GM19099 (cell line): ENCODE data around the gene IKZF1.

ENCODE experiments used
- POLR2A ChIP-seq: IDR thresholded peaks from 3 replicates; pipeline ENCODE4 v1.6.1; 2011; ENCODE audit warnings: low read depth; ENCODE audit not compliant: insufficient read length; ENCODE audit errors: extremely low read depth

The IKZF1 gene

DNA sequence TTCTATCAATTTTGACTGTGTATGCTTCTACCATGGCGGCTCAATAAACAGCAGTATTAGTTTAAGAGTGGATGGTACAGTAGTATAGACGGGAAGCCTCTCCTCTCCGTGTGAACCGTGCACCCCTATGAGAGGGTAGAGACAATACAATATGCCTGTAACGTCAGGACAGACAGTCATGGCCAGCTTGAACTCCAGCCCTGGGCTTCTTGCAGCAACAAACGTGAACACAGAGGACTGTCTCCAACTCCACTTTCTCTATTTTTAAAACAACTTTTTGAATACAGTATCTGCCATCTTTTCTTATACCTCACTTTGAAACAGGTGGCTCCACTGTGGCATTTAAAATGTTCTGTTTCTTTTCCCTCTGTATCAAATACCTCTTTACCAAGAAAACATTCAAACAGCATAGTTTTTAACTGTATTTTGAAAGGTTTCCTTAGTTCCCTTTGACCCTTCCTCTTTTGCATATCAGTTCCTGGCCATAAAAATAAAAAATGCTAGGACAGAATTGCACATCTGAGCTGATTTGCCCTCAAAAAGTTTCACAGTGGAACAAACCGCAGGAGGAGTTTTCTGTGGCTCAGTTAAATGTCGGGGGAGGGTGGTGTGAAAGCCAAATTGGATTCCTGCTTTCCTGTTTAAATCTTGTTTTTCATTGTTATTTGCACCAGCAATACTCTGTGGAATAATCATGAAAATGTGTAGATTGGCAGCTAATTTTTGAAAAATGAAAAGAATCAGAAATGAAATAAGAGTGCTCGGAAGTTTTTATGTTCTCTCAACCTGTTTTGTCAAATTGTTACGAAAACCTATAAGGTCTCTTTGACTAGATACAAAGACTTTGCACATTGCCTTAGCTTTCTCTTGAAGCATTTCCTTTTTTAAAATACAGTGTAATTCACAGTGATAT, 8.0 kb downstream of the IKZF1 start:
- TF ChIP-seq POLR2A: no peak

DNA sequence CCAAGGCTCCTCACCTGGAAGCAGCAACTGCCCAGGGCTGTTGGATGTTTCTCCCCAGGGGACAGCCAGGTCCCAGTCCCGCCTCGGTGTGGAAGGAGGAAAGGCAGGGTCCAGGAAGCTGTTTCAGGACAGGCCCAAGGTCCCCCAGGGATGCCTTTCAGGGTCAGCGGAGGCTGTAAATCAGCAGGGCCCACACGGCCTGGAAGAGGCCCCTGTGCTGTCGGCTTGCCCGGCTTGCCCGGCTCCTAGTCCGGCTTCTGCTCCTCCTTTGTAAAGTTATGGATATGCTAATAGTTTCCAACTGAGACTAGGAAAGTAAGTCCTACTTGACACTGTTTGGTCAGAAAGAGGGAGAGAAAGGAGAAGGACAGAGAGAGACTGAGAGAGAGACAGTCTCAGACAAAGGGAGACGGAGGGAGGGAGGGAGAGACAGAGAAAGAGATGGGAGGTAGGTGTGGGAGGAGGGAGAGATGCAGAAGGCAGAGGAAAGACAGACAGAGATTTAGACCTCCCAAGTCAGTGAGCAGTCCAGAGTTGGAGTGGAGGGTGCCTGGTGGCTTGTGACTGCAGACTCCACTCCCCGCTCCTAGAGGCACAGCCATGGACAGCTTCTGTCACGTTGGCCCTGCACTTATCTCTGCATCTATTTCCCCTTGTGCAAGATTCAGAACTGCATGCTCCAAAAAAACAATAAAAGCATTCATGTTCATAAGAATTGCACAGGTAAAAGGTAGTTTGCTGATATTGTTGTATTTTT, 10.5 kb downstream of the IKZF1 start:
- no peak for TF ChIP-seq POLR2A

DNA sequence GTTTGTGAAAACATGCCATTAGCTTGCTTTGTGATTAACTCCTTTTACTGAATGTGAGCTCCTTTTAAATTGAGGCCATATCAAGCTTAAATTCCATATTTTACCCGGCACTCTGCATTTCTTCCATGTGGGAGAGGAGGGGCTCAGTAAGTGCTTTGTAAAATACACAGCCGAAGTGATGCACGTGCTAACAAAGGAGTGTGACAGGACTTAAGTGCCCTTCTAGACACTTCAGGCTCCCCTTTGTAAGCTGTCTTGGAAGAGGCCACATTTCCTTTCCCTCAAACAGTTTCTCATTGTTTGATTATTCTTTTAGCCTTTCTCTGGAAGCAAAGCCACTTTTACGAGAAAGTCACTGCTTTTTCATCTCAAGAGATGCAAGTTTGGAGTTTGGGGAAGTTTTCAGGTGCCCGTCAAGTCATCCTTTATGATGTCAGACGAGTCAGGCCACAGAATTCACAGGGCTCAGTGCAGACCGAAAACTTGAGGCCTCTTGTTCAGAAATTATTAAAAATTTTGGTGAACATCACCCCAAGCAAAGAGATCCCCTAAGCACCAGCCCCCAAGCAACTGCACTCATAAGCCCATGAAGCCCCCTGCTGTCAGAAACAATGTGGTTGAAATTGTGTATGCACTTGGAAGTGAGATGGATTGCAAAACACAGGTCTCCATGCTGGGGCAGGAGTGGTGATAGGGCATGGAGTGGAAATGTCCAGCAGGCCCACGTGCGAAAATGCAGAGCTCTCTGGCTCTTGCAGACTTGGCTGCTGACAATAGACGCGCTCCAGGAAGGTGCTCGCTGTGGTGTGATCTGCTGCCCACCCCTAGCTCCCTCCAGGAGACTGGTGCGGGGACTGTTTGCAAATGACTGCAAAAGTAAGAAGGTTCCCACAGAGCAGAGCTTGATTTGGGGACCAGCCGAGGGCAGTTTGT, 11.5 kb downstream of the IKZF1 start:
- TF ChIP-seq POLR2A: no peak

DNA sequence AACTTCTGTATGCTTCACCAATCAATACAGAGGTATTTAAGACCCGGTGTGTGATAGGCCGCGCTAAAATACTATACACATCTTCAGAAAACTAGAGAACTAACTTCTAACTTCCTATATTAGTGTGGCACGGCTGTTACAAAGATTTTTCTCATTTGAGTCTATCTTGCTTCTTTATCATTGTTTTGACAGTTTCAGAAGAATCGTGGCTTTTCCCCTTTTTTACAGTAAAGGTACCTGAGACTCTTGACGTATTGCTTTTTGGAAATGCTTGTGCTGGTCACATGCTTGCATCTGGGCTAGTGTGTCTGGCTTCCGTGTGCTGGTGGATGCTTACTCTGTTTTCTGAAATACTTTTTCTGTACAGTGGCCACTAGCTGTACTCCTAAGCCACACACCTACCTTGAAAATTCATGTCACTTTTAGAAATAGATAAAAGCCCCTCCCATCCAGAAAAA, 12.7 kb downstream of the IKZF1 start:
- no peak for TF ChIP-seq POLR2A

DNA sequence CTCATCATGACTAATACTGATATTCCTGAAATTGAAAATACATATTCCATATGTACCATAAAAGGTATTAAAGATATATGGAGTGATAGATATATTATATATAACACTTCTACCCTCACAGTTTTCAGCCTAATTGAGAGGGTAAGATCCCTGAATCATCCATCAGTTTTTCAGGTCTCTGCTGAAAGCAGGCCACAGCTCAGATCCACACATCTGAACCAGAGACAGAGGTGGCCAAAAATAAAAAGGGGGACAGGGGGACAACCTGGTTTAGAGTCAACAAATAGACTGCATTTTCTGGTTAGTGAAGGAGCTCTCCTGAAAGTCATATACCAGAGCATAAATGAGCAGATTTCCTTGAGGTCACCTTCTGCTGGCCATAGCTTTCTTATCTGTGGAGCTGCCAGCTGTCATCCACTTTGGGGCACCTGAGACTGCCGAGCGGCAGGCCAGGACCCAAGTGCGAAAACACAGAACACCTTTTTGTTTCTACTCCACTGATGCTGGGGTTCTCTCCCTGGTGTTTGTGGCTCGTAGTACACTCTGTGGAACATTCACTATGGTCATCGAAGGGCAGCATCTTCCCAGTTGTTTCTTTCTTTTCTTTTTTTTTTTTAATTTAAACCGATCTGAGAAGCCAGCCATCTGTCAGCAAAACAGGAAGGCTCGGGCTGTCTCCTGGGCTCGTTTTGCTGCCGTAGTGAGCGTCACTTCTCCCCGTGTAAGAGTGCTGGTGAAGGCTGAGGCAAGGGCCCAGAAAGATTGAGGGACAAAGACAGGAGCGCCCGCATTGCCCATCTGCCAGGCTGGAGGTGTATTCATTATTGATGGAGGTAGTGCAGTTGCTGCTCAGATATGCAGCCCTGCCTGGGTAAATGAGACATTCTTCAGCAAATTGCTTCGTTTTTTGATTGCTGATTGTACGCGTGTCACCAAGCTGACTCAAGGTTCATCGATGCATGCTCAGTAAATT, 13.5 kb downstream of the IKZF1 start:
- no peak for TF ChIP-seq POLR2A

DNA sequence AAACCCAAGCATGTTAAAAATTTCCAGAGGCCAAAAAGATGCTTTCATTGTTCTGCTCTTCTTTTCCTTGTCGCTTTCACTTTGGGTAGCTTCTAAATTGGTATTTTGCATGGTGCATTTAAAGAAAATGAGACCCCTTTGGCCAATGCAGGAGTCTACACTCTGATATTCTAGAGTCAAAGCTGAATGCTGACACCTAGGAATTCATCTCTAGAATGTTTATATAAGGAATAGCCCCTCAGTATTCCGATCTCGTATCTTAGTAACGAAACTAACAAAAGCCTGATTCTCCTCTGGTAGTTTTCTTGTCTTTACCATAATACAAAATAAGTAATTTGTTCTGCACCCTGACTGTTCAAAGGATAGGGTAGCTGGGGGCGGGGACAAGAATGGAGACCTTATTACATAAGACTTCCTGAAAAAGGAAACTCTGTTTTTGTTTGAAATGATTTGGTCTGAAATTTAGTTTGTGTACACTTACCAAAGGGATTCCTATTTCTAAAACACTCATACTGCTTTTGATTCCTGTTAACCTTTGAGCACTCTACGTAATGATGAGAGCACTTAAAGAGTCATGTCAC, 17.1 kb downstream of the IKZF1 start:
- no peak for TF ChIP-seq POLR2A

DNA sequence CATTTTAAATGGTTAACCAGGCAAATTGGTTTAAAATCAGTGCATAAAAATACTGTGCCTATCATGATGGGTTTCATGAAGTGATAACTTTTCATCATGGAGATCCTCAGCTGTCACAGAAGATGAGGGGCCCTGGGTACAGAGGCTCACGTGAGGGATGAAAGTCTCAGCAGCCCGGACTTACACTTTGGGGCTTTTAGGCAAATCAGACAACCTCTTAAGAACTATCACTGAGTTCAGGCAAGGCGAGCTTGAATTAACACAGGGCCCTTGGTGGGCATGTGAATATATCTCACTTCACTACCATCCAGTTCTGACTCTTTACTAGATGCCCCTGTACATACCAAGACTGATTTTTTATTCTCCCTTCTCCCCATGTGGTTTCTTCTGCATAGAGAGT, 19.6 kb downstream of the IKZF1 start:
- no peak for TF ChIP-seq POLR2A

DNA sequence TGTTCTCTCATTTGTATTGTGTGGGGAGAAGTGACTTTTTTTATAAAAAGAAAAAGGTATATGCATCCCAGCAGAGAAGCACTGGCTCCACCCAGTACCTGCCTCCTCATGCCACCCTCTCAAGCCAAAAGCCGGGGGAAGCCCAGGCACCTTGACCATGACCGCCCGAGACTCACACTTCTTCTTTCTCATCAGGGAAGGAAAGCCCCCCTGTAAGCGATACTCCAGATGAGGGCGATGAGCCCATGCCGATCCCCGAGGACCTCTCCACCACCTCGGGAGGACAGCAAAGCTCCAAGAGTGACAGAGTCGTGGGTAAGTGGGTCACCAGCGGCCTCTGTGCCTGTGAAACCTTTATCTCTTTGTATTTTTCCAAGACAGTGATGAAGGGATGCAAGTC, 22.9 kb downstream of the IKZF1 start:
- TF ChIP-seq POLR2A: no peak

DNA sequence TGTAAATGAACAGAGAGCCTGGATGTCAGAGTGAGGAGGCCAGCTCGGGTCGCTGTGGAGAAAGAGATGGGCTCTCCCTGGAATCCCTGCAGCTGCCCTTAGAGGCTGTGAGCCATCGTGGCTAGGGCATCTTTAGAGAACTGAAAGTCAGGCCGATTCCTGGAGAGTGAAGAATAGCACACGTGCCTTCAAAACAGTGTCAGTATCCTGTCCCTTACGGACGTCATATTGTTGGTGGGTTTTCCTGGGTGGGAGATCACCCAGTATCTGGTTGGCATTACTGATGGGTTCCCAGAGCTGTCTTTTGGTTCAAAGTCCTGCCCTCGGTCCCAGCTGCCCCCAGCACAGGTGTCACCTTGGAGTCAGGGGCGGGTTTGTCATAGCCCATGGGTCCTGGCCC, 25.3 kb downstream of the IKZF1 start:
- TF ChIP-seq POLR2A: no peak

DNA sequence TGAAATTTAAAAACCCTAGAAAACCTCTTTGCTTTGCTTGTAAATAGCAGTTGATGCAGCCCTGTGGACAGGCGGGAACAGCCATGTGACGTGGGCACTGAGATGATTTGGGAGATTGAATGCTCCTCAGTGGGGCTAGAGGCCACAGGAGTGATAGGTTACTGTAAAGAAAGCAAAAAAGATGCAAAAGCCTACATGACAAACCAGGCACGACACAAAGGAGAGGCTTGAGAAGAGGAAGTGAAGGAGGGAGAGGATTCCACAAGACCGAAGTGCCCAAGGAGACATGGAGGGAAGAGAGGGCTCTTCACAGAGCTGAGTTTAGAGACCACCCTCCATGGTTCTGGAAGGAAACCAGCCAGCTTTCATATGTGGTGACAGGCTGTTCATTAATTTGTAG, 25.7 kb downstream of the IKZF1 start:
- no peak for TF ChIP-seq POLR2A

DNA sequence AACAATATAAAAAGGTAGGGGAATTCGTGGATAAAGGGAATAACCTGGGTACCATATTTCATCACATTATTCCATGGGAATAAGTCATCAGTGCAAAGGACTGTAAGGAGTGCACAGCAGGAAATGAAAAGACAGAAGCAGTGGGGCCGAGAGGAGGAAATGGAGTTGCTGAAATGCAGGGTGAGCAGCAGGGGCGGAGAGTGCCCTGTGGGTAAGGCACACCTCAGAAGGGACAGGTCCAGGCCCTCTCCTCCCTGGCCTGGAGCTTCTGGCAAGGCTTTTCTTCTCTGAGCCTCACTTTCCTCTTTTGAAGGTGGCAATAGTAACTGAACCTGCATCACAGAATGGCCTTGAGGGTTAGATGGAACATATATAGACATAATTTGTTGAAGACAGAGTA, 26.2 kb downstream of the IKZF1 start:
- TF ChIP-seq POLR2A: no peak

DNA sequence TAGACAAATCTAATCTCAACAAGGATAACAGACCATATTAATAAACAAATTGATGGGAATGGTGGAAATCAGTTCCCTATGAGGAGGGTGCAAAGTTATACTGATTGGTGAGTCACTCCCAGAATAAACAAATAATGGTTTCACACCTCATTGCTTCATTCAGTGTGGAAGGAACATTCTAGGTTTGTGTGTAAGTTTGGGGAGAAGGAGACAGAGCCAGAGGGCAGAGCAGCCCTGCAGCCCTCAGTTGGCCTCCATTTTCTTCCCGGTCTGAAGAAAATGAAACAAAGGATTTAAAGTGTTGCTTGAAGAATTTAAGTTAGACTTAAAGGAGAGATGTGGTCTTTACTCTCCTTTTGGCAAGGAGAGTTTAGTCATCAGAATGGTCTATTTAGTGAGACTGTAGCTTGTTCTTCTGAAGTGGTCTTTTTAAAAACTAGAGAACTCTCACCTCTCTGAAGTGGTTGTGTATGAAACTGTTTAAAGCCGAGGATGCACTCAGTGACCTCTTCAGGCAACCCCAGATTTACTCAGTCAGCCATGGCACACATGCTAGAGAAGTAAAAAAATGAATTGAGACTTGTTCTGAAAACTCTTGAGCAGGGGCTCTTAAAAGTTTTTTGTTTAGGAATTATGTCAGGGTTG, 27.2 kb downstream of the IKZF1 start:
- no peak for TF ChIP-seq POLR2A
